ENCODE data around the gene MAS1. TPM values are rescaled to one million over a fixed set of nuclear protein-coding genes. Genes with fewer than 3 reads are reported as not detected.

Gene MAS1
- total RNA-seq, 1 experiment from 2014 or later, result not detected

DNA sequence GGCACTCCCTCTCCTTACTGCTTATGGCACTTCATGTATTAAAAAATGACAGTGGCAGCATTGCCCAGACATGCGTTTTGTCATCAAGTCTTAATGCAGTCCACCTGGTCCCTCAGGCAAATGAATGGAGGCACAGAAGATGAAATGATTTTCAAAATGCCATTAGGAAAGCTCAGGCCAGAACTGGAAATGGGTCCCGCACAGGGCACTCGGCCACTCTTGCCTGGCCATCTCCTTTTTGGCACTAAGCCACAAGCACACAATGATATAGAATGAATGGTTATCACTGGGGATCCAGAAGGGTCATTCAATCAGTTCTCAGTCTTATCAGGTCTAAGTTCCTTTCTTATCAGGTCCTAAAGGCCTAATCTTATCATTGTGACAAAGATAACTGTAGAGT is 15.6 kb downstream of the MAS1 start:
- Histone ChIP-seq H3K4me3 (ENCODE audit: low read depth, low read length, poor library complexity, severe bottlenecking) (no peak overlapping the region), H3K36me3 (ENCODE audit: insufficient read depth, low read length, poor library complexity, severe bottlenecking) (no peaks in the 10 kb centered on the region), H3K27me3 (replicated peaks; ENCODE audit: insufficient read depth, low read depth, low read length, poor library complexity) (peaks cover 21% of the 10 kb centered on the region), H3K9me3 (ENCODE audit: low read depth, low read length, poor library complexity, severe bottlenecking) (no peaks in the 10 kb centered on the region), H3K4me1 (ENCODE audit: insufficient read depth, low read length, poor library complexity, severe bottlenecking) (no peaks in the 10 kb centered on the region), H3K27ac (ENCODE audit: low read depth, low read length, poor library complexity, severe bottlenecking) (no peak overlapping the region)
- intact Hi-C loops (cut with micrococcal nuclease; ENCODE audit: unreplicated experiment), result no loop called here
- POLR2A ChIA-PET (ENCODE audit: low non-redundant PET), result no interaction called here
- no peak for TF ChIP-seq EZH2 (IDR thresholded peaks at IDR 0.05; ENCODE audit: borderline replicate concordance, low read depth, low read length, poor library complexity, severe bottlenecking)
- TF ChIP-seq, protein P1, sequence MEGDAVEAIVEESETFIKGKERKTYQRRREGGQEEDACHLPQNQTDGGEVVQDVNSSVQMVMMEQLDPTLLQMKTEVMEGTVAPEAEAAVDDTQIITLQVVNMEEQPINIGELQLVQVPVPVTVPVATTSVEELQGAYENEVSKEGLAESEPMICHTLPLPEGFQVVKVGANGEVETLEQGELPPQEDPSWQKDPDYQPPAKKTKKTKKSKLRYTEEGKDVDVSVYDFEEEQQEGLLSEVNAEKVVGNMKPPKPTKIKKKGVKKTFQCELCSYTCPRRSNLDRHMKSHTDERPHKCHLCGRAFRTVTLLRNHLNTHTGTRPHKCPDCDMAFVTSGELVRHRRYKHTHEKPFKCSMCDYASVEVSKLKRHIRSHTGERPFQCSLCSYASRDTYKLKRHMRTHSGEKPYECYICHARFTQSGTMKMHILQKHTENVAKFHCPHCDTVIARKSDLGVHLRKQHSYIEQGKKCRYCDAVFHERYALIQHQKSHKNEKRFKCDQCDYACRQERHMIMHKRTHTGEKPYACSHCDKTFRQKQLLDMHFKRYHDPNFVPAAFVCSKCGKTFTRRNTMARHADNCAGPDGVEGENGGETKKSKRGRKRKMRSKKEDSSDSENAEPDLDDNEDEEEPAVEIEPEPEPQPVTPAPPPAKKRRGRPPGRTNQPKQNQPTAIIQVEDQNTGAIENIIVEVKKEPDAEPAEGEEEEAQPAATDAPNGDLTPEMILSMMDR (conservative IDR thresholded peaks at IDR 0.05; ENCODE audit: low read depth, low read length), result no peak
- CTCF ChIA-PET, result no interaction called here
- no TSS peak for BruUV-seq (replicated peaks)
- DNase-seq (ENCODE audit: low spot score), result no peak

DNA sequence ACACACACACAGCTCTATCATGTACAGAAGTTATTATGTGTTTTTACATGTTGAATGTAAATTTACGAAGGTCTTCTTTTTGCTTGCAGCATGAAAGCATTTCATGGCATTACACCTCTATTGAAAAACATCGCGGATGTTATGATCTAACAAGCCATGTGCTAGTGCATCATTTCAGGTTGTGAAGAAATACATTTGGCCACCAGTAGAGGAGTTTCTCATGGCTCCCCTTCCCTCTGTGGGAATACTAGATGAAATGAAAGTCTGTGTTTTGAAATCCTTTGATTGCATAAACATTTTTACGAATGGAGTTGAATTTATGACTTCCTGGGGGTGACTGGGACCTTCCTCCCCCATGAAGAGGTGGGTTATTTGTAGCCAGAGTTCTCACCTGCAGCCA is 17.7 kb downstream of the MAS1 start:
- Histone ChIP-seq H3K9me3 (ENCODE audit: low read depth, low read length, poor library complexity, severe bottlenecking) (no peaks in the 10 kb centered on the region), H3K27me3 (replicated peaks; ENCODE audit: insufficient read depth, low read depth, low read length, poor library complexity) (peaks cover 24% of the 10 kb centered on the region), H3K4me3 (ENCODE audit: low read depth, low read length, poor library complexity, severe bottlenecking) (no peak overlapping the region), H3K4me1 (ENCODE audit: insufficient read depth, low read length, poor library complexity, severe bottlenecking) (no peaks in the 10 kb centered on the region), H3K36me3 (ENCODE audit: insufficient read depth, low read length, poor library complexity, severe bottlenecking) (no peaks in the 10 kb centered on the region), H3K27ac (ENCODE audit: low read depth, low read length, poor library complexity, severe bottlenecking) (no peak overlapping the region)
- intact Hi-C loops (cut with micrococcal nuclease; ENCODE audit: unreplicated experiment), result no loop called here
- no TSS peak for BruUV-seq (replicated peaks)
- TF ChIP-seq EZH2 (IDR thresholded peaks at IDR 0.05; ENCODE audit: borderline replicate concordance, low read depth, low read length, poor library complexity, severe bottlenecking), result no peak
- TF ChIP-seq, protein P1 (conservative IDR thresholded peaks at IDR 0.05; ENCODE audit: low read depth, low read length), result no peak
- no peak for DNase-seq (ENCODE audit: low spot score)
- ChIA-PET POLR2A (ENCODE audit: low non-redundant PET) (no interaction called here), CTCF (no interaction called here)

DNA sequence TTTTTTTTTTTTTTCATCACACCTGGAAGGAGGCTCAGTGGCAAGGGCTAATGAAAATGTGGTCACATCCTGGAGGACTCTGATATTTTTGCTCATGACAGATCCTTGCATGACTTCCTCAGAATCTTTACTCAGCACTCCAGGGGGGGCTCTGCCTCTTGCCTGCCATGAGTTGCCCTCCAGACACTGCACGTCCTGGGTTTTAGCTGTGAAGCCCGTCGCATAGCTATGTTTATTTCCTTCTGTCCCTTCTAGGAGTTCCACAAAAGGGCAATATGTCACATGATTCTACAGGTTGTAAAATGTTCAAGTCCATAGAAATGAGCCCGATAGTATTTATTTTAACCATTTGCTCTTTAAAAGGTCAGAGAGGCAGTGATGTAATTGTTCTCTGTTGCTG is 18.2 kb downstream of the MAS1 start:
- TF ChIP-seq, protein P1 (conservative IDR thresholded peaks at IDR 0.05; ENCODE audit: low read depth, low read length), result no peak
- ChIA-PET CTCF (no interaction called here), POLR2A (ENCODE audit: low non-redundant PET) (no interaction called here)
- Histone ChIP-seq H3K36me3 (ENCODE audit: insufficient read depth, low read length, poor library complexity, severe bottlenecking) (no peaks in the 10 kb centered on the region), H3K4me1 (ENCODE audit: insufficient read depth, low read length, poor library complexity, severe bottlenecking) (no peaks in the 10 kb centered on the region), H3K9me3 (ENCODE audit: low read depth, low read length, poor library complexity, severe bottlenecking) (no peaks in the 10 kb centered on the region), H3K4me3 (ENCODE audit: low read depth, low read length, poor library complexity, severe bottlenecking) (no peak overlapping the region), H3K27ac (ENCODE audit: low read depth, low read length, poor library complexity, severe bottlenecking) (no peak overlapping the region), H3K27me3 (replicated peaks; ENCODE audit: insufficient read depth, low read depth, low read length, poor library complexity) (peaks cover 26% of the 10 kb centered on the region)
- DNase-seq (ENCODE audit: low spot score), result no peak
- intact Hi-C loops (cut with micrococcal nuclease; ENCODE audit: unreplicated experiment), result no loop called here
- no TSS peak for BruUV-seq (replicated peaks)

Measured in A673 (cell line).